Gastroesophageal sphincter (tissue), 4 donors: Measurements from ENCODE around the gene LSS. TPM values are rescaled to one million over a fixed set of nuclear protein-coding genes. Genes with fewer than 3 reads are reported as not detected.
A peak's percentile ranks its signal among the peaks of the same experiment; 100 is the strongest.
"Not testable (repeated sequence)": the region's sequence is repeated elsewhere in the genome, so short reads cannot be mapped to it uniquely, and the experiment has no call there.

Source experiments
- ATAC-seq: fragments of 150-250 bp; one replicate; pipeline ENCODE4 v1.9.1; 2016; ENCODE audit warnings: mild to moderate bottlenecking, moderate library complexity
- H3K27ac ChIP-seq, 4 donors: fragments of 200-600 bp; sonication (generic) in 3 of 4; 1 replicate in 3 of 4; 2 replicates in 1 of 4; pipeline ENCODE4 v1.5.1; 2016 to 2019
- H3K27me3 ChIP-seq: fragments of 200-600 bp; sonication (generic); one replicate; pipeline ENCODE4 v1.5.1; 2019
- H3K36me3 ChIP-seq, 2 donors: fragments of 200-600 bp; sonication (generic); one replicate each; pipeline ENCODE4 v1.5.1; 2019; ENCODE audit warnings: control low read depth in 1 of 2
- H3K4me1 ChIP-seq, 3 donors: fragments of 200-600 bp; sonication (generic); 1 replicate in 2 of 3; 2 replicates in 1 of 3; pipeline ENCODE4 v1.5.1; 2016 to 2019; ENCODE audit warnings: control low read depth in 2 of 3
- H3K4me3 ChIP-seq, 2 donors: fragments of 200-600 bp; sonication (generic); one replicate each; pipeline ENCODE4 v1.5.1; 2019; ENCODE audit warnings: mild to moderate bottlenecking in 1 of 2, moderate library complexity in 1 of 2
- H3K9me3 ChIP-seq, 3 donors: fragments of 200-600 bp; sonication (generic); one replicate each; pipeline ENCODE4 v1.5.1; 2017 to 2019; ENCODE audit warnings: control low read depth in 2 of 3
- CTCF ChIP-seq, 4 experiments: fragments of 200-600 bp in 2 of 4; fragments of 450-650 bp in 2 of 4; sonication (generic) in 1 of 4; IDR thresholded peaks; one replicate each; pipeline ENCODE4 v1.5.1; 2017 to 2019; ENCODE audit warnings: antibody characterized with exemption in 4 of 4, mild to moderate bottlenecking in 2 of 4, moderate library complexity in 2 of 4
- EP300 ChIP-seq: sonication (generic); formaldehyde crosslinking; IDR thresholded peaks from one replicate; pipeline ENCODE4 v1.6.1; 2017; ENCODE audit warnings: antibody characterized with exemption, mild to moderate bottlenecking
- POLR2A ChIP-seq, 2 donors: fragments of 450-650 bp; IDR thresholded peaks; one replicate each; pipeline ENCODE4 v1.6.1; 2017; ENCODE audit warnings: antibody characterized with exemption in 2 of 2, mild to moderate bottlenecking in 2 of 2, moderate library complexity in 1 of 2
- POLR2AphosphoS5 ChIP-seq: sonication (generic); formaldehyde crosslinking; IDR thresholded peaks from one replicate; pipeline ENCODE4 v1.6.1; 2017; ENCODE audit warnings: antibody characterized with exemption
- WGBS, 2 donors: methylation state at CpG; one replicate each; pipeline ENCODE4 v1.1.5; 2018; ENCODE audit warnings: low coverage in 1 of 2; 5-methylcytosine and 5-hydroxymethylcytosine counted together
- total RNA-seq, 4 donors: library from RNA; depleted of rRNA; stranded (reverse); fragments of >200 nt; gene quantifications; one replicate each; pipeline ENCODE4 v1.1.0, GENCODE V29; 2016

The LSS gene
- total RNA-seq, 4 donors from 2014 or later, result 57.7 to 104 (median 85.7) TPM

DNA sequence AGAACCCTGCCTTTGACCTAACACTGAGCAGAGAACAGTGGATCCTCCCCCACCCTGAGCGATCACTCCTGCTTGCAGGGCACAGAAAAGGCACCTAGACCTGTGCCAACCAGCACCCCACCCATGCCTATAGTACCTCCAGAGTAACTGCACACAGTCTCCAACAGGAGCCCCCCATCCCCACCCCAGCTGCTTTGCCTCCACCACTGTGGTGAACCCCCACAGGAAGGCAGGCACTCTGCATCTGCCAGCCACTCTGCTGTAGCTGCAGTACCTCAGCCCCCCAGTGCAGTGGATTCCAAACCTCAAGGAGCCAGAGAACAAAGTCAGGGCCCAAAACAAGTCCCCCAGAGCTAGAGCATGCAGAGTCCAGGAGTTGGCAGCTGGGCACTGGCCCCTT is 55.0 kb downstream of the LSS start:
- peaks cover 0 to 26% (median 0%) of the 10 kb centered on the region in 3 donors for H3K9me3 ChIP-seq
- no peak for ATAC-seq
- no peaks in the 10 kb centered on the region for H3K4me1 ChIP-seq
- H3K27ac ChIP-seq, result no peak overlapping the region
- H3K27me3 ChIP-seq, result peaks cover 4% of the 10 kb centered on the region
- WGBS, 2 donors, result 83% methylated on average over 1 of the region's 1 CpG; no CpG with 5 or more reads in 1 of the 2 donors
- TF ChIP-seq POLR2A (IDR thresholded peaks at IDR 0.05) (no peak), CTCF (IDR thresholded peaks at IDR 0.05) (no peak), EP300 (no peak), POLR2AphosphoS5 (no peak)
- H3K36me3 ChIP-seq, result no peaks in the 10 kb centered on the region
- H3K4me3 ChIP-seq, result no peak overlapping the region

- Histone ChIP-seq H3K36me3 (no peaks in the 10 kb centered on the region), H3K9me3 (peaks cover 0 to 26% (median 0%) of the 10 kb centered on the region in 3 donors), H3K4me1 (no peaks in the 10 kb centered on the region), H3K4me3 (no peak overlapping the region), H3K27me3 (peaks cover 4% of the 10 kb centered on the region), H3K27ac (no peak overlapping the region)
- WGBS, 2 donors, result 80 to 89% methylated on average over 2 to 3 of the region's 6 CpGs
- ATAC-seq, result no peak
- no peak for TF ChIP-seq EP300
- TF ChIP-seq POLR2A (IDR thresholded peaks at IDR 0.05), result no peak
- no peak for TF ChIP-seq CTCF (IDR thresholded peaks at IDR 0.05)
- no peak for TF ChIP-seq POLR2AphosphoS5
These were observed 55.6 kb downstream of the LSS start for GRCh38 chr21:46172863-46173528.

DNA sequence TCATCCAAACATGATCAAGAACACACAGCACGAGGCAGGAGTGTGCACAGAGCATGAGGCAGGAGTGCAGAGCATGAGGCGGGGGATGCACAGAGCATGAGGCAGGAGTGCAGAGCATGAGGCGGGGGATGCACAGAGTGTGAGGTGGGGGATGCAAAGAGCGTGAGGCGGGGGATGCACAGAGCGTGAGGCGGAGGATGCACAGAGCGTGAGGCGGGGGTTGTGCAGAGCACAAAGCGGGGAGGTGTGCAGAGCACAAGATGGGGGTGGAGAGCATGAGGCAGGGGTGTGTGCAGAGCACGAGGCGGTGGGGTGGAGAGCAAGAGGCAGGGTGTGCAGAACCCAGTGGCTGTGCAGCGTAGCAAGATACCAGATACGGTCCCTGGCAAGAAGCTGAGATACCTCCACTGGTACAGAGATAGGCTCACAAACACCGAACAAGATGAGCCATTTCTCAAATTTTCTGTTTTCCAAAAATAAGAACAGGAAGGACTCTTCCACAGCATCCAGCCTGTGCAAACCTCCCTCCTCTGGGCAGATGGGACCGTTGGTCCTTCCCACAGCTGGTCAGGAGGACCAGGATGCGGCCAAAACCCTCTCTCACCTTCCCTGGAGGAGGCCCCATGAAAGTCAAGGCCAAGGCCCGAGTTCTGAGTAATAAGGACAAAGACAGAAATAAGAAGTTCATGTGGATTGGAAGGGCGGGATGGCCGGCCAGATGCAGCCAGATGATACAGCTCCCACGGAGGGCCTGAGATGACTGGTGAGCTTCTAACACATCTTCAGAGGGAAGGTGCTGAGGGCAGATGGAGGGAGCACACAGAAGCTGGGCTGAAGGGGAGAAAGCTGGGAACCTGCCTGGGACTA is 56.3 kb downstream of the LSS start:
- 68 to 75% methylated on average over 3 to 20 of the region's 21 CpGs for WGBS, 2 donors
- Histone ChIP-seq H3K4me3 (no peak overlapping the region), H3K9me3 (peaks cover 0 to 26% (median 0%) of the 10 kb centered on the region in 3 donors), H3K27me3 (peaks cover 4% of the 10 kb centered on the region), H3K4me1 (no peaks in the 10 kb centered on the region), H3K27ac (no peak overlapping the region), H3K36me3 (no peaks in the 10 kb centered on the region)
- TF ChIP-seq EP300 (no peak), POLR2A (IDR thresholded peaks at IDR 0.05) (no peak), CTCF (IDR thresholded peaks at IDR 0.05) (no peak), POLR2AphosphoS5 (no peak)
- ATAC-seq, result peak; percentile 48

DNA sequence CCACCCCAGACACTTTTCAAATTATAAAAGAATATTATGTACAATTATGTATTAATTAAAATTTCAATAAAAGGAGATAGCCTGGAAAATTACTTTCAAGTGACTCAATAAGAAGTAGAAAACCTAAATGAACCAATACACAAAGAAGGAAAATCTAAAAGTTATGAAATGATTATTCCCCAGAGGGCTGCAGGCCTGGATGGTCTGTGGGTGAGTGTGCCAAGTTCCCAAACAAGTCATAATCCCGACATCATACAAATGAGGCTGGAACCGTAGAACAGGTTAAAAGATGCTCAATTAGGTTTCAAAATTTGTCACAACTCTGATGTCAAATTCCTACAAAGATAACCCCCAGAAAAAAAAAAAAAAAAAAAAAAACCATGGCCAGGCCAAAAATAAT is 57.0 kb downstream of the LSS start:
- Histone ChIP-seq H3K36me3 (no peaks in the 10 kb centered on the region), H3K4me1 (no peaks in the 10 kb centered on the region), H3K9me3 (peaks cover 0 to 21% (median 0%) of the 10 kb centered on the region in 3 donors), H3K27ac (no peak overlapping the region), H3K27me3 (peaks cover 4% of the 10 kb centered on the region), H3K4me3 (no peak overlapping the region)
- peak; percentile 73 for ATAC-seq
- TF ChIP-seq EP300 (no peak), POLR2A (IDR thresholded peaks at IDR 0.05) (no peak), POLR2AphosphoS5 (no peak), CTCF (IDR thresholded peaks at IDR 0.05) (no peak)
- WGBS, 2 donors, result 27 to 49% methylated on average over 2 of the region's 2 CpGs

DNA sequence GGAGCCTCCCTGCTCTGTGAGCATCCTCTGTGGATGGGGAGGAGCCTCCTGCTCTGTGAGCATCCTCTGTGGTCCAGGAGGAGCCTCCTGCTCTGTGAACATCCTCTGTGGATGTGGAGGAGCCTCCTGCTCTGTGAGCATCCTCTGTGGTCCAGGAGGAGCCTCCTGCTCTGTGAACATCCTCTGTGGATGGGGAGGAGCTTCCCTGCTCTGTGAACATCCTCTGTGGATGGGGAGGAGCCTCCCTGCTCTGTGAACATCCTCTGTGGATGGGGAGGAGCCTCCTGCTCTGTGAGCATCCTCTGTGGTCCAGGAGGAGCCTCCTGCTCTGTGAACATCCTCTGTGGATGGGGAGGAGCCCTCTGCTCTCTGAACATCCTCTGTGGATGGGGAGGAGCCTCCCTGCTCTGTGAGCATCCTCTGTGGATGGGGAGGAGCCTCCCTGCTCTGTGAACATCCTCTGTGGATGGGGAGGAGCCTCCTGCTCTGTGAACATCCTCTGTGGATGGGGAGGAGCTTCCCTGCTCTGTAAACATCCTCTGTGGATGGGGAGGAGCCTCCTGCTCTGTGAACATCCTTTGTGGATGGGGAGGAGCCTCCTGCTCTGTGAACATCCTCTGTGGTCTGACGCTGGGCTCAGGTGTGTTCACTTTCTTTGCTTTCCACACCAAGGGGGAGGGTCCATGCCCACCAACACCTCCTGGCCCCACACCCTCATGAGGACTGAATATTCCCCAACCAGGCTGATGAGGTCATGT is 58.0 kb downstream of the LSS start:
- H3K27ac ChIP-seq, H3K4me3 ChIP-seq, H3K36me3 ChIP-seq, H3K4me1 ChIP-seq, ATAC-seq, H3K27me3 ChIP-seq: not testable (repeated sequence)
- peaks cover 0 to 17% (median 0%) of the 10 kb centered on the region in 3 donors for H3K9me3 ChIP-seq
- WGBS, 2 donors, result 60% methylated on average over 1 of the region's 1 CpG; no CpG with 5 or more reads in 1 of the 2 donors
